Stomach (tissue), 9 donors: Measurements from ENCODE around the gene GAREM2. TPM values are rescaled to one million over a fixed set of nuclear protein-coding genes. Genes with fewer than 3 reads are reported as not detected.

ENCODE experiments used
- DNase-seq, 2 donors: peaks; one replicate each; pipeline versions ENCODE4 v3.0.0 to v3.0.0-alpha.2; 2013 to 2019
- H3K27ac ChIP-seq, 5 donors: fragments of 200-600 bp in 4 of 5; sonication (generic) in 4 of 5; one replicate each; pipeline ENCODE4 v1.5.1; 2013 to 2019; ENCODE audit warnings: mild to moderate bottlenecking in 1 of 5, moderate library complexity in 1 of 5
- H3K27me3 ChIP-seq, 3 donors: fragments of 200-600 bp; sonication (generic); one replicate each; pipeline ENCODE4 v1.5.1; 2017 to 2019; ENCODE audit warnings: mixed run types in 1 of 3
- H3K36me3 ChIP-seq, 4 donors: fragments of 200-600 bp; sonication (generic); 1 replicate in 3 of 4; 2 replicates in 1 of 4; pipeline ENCODE4 v1.5.1; 2016 to 2019
- H3K4me1 ChIP-seq, 4 donors: fragments of 200-600 bp; sonication (generic); one replicate each; pipeline ENCODE4 v1.5.1; 2016 to 2019
- H3K4me3 ChIP-seq, 4 donors: fragments of 200-600 bp; sonication (generic) in 3 of 4; one replicate each; pipeline ENCODE4 v1.5.1; 2016 to 2019; ENCODE audit warnings: mild to moderate bottlenecking in 1 of 4
- H3K9me3 ChIP-seq, 4 donors: fragments of 200-600 bp; sonication (generic); one replicate each; pipeline ENCODE4 v1.5.1; 2016 to 2019
- CTCF ChIP-seq, 7 experiments: fragments of 450-650 bp in 4 of 7; fragments of 200-600 bp in 3 of 7; sonication (generic) in 3 of 7; IDR thresholded peaks; one replicate each; pipeline ENCODE4 v1.5.1; 2016 to 2019; ENCODE audit warnings: antibody characterized with exemption in 7 of 7, control low read depth in 2 of 7, mild to moderate bottlenecking in 1 of 7
- EP300 ChIP-seq: sonication (generic); formaldehyde crosslinking; IDR thresholded peaks from one replicate; pipeline ENCODE4 v1.6.1; 2017; ENCODE audit warnings: antibody characterized with exemption
- POLR2A ChIP-seq, 4 donors: fragments of 450-650 bp; IDR thresholded peaks; one replicate each; pipeline ENCODE4 v1.6.1; 2016; ENCODE audit warnings: antibody characterized with exemption in 4 of 4, control low read depth in 2 of 4, mild to moderate bottlenecking in 1 of 4, moderate library complexity in 1 of 4
- POLR2AphosphoS5 ChIP-seq, 3 donors: sonication (generic); formaldehyde crosslinking; IDR thresholded peaks; one replicate each; pipeline ENCODE4 v1.6.1; 2016; ENCODE audit warnings: antibody characterized with exemption in 3 of 3
- WGBS, 5 donors: extraction: QIAGEN DNeasy Blood & Tissue Kit in 3 of 5; methylation state at CpG; one replicate each; pipeline versions ENCODE4 v1.1.5 to v1.1.7; 2013 to 2018; 5-methylcytosine and 5-hydroxymethylcytosine counted together
- intact Hi-C: fragments of 100-400 bp; cut with DNase I; formaldehyde crosslinking; loops from one replicate; pipeline ENCODE4 v1.15.1; 2023; ENCODE audit warnings: low total_unique reads
- polyA plus RNA-seq, 3 donors: library from polyadenylated mRNA; stranded (reverse); fragments of 200-250 nt; gene quantifications; one replicate each; pipeline ENCODE4 v1.2.3, GENCODE V29; 2013
- total RNA-seq, 5 donors: library from RNA; depleted of rRNA; stranded (reverse); fragments of >200 nt; gene quantifications; one replicate each; pipeline versions ENCODE4 v1.1.0 to v1.2.3, GENCODE V29; 2014 to 2016
- donor health status: healthy with polysubstance abuse.
- donor health status: Bipolar disorder and iron deficiency.
- donor health status: healthy.

GAREM2 gene
- total and polyA plus RNA-seq, 8 donors: under 0.01 to 2.3 (median 1.2) TPM; not detected in 2

- Histone ChIP-seq H3K4me1 (no peaks in the 10 kb centered on the region), H3K4me3 (no peak overlapping the region), H3K27me3 (no peaks in the 10 kb centered on the region), H3K27ac (no peak overlapping the region), H3K9me3 (no peaks in the 10 kb centered on the region), H3K36me3 (no peaks in the 10 kb centered on the region)
- TF ChIP-seq CTCF (IDR thresholded peaks at IDR 0.05) (no peak), POLR2AphosphoS5 (IDR thresholded peaks at IDR 0.05) (no peak), EP300 (no peak), POLR2A (IDR thresholded peaks at IDR 0.05) (no peak)
- intact Hi-C loops: no loop called here
- WGBS, 5 donors: 91 to 98% (median 96%) methylated on average over 5 of the region's 5 CpGs
- peak in 1 of 2 donors; percentile 1 for DNase-seq
Observed at GRCh38 chr2:26157580-26157979, 15.3 kb upstream of the GAREM2 start.

GRCh38 chr2:26161926-26162325, 11.0 kb upstream of the GAREM2 start:
- no peak for DNase-seq
- TF ChIP-seq CTCF (IDR thresholded peaks at IDR 0.05) (no peak), POLR2A (IDR thresholded peaks at IDR 0.05) (no peak), POLR2AphosphoS5 (IDR thresholded peaks at IDR 0.05) (no peak), EP300 (no peak)
- Histone ChIP-seq H3K4me3 (no peak overlapping the region), H3K9me3 (no peaks in the 10 kb centered on the region), H3K36me3 (no peaks in the 10 kb centered on the region), H3K27ac (no peak overlapping the region), H3K27me3 (no peaks in the 10 kb centered on the region), H3K4me1 (no peaks in the 10 kb centered on the region)
- WGBS, 5 donors: 85 to 96% (median 93%) methylated on average over 7 of the region's 7 CpGs
- intact Hi-C loops: no loop called here

- Histone ChIP-seq H3K27me3 (no peaks in the 10 kb centered on the region), H3K36me3 (no peaks in the 10 kb centered on the region), H3K4me1 (no peaks in the 10 kb centered on the region), H3K27ac (no peak overlapping the region), H3K9me3 (no peaks in the 10 kb centered on the region), H3K4me3 (no peak overlapping the region)
- intact Hi-C loops: no loop called here
- 86 to 94% (median 93%) methylated on average over 10 of the region's 10 CpGs for WGBS, 5 donors
- DNase-seq: no peak
- no peak for TF ChIP-seq CTCF (IDR thresholded peaks at IDR 0.05)
- no peak for TF ChIP-seq EP300
- no peak for TF ChIP-seq POLR2A (IDR thresholded peaks at IDR 0.05)
- no peak for TF ChIP-seq POLR2AphosphoS5 (IDR thresholded peaks at IDR 0.05)
Observed at GRCh38 chr2:26162963-26163362, 9.9 kb upstream of the GAREM2 start.

GRCh38 chr2:26164231-26164630, 8.7 kb upstream of the GAREM2 start:
- H3K4me3 ChIP-seq: no peak overlapping the region
- intact Hi-C loops: no loop called here
- H3K27ac ChIP-seq: no peak overlapping the region
- 33 to 56% (median 41%) methylated on average over 1 of the region's 1 CpG for WGBS, 5 donors
- no peak for DNase-seq
- H3K9me3 ChIP-seq: no peaks in the 10 kb centered on the region
- no peaks in the 10 kb centered on the region for H3K4me1 ChIP-seq
- TF ChIP-seq POLR2AphosphoS5 (IDR thresholded peaks at IDR 0.05) (no peak), CTCF (IDR thresholded peaks at IDR 0.05) (no peak), EP300 (no peak), POLR2A (IDR thresholded peaks at IDR 0.05) (no peak)
- no peaks in the 10 kb centered on the region for H3K36me3 ChIP-seq
- H3K27me3 ChIP-seq: no peaks in the 10 kb centered on the region
